NOMO-1 treated with dmso at 0.1 percent for 144 hours (cell line): ENCODE results near the gene PDE9A.

Experiments
- DNase-seq: peaks from one replicate; lab custom pipeline; 2025; ENCODE audit not compliant: unreplicated experiment; lab: John Stamatoyannopoulos, UW

Gene PDE9A

DNA sequence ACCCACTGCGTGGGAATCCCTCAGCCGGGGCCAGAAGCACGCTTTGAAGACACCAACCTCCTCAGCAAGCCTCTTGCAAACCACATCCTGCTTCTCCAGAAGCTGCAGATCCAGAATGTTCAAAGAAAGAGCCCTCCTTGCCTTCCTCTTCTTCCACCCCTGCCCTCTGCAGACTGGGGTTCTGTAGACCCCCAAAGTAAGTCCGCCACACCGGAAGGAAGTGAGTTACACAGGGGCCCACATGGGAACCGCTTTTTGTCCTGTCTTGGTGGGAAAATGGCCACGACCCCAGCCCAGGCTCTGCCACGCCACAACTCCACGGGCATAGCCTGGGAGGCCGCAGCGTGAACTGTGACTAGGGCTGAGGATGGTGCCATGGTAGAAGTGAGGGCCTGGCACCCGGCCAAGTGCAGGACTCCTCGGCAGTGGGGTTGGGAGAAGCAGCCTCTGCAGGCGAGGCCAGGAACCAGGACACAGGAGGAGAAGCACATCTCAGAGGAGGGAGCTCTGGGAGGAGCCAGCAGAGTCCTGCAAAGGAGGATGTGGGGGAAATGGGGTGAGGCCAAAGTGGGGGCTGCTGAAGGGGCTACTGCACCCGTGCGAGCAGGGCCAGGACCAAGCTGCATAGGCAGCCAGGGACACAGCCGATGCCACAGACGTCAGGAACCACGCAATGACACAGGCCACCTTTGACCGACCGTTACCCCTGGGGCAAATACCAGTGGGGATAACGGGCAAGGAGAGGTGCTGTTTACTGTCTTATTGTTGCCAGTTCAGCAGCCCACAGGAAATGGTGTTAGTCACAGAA is 30.9 kb downstream of the PDE9A start:
- no peak for DNase-seq

DNA sequence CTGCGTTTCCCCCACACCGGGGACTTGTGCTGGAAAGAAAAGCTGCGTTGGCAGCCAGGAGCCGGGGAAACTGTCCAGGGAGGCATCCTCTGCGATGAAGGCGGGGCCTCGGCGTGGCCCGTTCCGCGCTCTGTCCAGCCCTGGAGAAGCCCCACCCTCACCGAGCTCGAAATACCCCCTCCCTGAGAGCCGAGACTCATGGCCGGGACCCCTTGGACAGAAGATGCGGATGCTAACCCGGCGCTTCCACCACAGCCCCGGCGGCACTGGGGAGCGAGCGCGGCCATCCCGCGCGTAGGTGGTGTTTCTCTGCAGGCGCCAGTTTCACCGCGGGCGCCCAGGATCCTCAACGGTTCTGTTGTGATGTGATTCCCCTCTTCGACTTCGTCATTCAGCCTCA is 31.6 kb downstream of the PDE9A start:
- no peak for DNase-seq

GRCh38 chr21:42685954-42686500 is 32.6 kb downstream of the PDE9A start:
- no peak for DNase-seq

DNA sequence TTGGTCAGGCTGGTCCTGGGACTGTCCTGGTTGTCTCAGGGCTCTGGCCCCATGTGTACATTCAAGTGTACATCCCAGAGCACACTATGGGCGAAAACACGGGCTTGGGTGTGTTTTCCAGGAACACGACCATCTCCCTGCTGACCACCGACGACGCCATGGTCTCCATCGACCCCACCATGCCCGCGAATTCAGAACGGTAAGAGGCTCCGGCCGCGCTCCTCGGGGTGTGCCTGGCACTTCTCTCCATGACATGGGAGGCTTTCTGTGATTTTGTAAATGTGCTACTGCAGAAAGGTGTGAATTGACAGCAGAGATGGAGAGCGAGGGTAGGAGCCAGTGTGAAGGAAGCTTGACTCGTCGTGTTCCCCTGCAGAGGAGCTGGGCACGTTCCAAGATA is 34.4 kb downstream of the PDE9A start:
- no peak for DNase-seq

DNA sequence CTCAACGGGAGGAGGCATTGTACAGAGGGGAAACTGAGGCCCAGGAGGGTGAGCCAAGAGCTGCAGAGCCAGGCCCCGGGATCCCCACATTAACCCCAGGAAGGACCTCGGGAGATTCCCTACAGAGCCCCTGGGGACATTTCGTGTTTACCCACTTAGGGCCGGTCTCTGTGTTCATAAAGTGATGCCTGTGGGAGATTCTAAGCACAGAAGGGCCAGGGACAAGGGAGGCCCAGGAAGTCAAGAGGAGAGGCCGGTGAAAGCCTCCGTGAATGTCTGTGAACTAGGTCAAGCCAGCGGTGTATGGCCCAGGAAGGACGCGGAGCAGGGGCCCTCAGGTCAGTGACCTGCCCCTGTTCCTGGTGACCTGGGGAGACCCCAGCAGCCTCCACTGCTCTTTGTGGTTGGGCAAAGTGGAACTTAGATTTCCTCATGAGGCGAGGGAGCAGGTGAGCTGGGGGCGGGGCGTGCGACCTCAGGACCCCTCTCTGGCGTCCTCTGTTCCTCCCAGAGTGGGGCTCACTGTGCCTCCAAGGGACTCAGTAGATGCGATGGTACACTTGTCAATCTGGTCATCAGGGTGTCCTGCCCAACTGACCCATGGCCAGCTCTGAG is 34.9 kb downstream of the PDE9A start:
- DNase-seq: no peak

- DNase-seq: no peak
Observed at GRCh38 chr21:42688841-42689371, 35.5 kb downstream of the PDE9A start.

- DNase-seq: no peak
Observed at GRCh38 chr21:42690586-42690985, 37.2 kb downstream of the PDE9A start.

GRCh38 chr21:42691901-42692559 is 38.6 kb downstream of the PDE9A start:
- no peak for DNase-seq

DNA sequence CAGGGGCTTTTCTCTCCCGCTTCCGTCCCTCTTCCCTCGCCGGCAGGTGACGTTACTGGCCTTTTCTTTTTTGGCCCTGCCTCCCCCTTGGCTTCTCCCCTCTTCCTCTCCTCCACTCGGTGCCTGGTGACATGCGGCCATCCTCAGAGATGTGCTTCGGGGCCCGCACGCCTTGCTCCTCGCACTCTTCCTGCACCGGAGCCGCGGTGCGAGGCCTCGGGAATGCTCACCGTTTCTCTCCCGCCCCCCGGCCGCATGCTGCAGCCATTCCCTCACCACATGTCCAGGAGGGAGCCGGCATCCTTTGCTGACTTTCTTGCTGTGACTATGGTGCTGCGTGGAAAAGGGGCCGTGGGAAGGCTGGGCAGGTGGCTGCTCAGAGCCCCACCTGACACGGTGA is 39.3 kb downstream of the PDE9A start:
- no peak for DNase-seq

DNA sequence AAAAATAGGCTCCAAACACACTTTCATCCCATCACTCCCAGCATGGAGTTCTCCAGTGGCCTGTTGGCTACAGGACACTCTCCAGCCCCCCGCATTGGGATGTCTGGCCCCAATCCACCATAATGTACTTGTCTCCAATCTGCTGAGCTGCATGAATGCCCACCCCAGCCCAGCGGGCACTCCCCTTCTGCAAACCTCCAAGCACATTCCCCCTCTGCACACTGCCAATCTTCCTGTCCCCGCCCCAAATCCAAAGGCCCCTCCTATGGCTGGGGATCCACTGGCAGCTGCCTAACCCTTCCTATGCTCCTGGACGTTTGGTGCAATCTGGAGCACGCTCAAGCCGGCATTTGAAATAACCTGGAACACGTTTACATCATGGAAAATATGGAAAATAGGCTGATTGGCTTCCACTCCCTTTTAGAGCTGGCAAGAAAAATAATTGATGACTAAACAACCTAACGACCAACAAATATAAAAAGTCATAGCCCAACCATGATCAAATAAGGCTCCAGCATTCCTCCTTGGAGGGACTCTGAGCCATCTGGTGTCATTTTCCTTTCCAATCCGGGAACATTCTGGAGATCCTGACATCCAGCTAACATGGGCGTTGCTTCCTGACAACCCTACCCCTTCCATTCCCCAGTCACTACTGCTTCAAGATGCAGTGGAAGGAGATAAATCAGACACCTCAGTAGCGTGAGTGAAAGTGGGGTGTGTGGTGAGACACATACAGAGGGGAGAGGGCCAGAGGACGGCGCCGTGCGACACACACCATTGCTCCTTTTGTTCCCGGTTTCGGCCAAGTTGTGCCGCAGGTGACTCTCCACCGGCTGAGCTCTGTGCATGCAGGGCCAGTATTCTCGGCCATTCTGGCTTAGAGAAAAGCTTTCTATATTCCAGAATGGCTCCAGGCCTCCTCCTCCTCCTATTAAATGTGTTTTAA is 41.6 kb downstream of the PDE9A start:
- no peak for DNase-seq

DNA sequence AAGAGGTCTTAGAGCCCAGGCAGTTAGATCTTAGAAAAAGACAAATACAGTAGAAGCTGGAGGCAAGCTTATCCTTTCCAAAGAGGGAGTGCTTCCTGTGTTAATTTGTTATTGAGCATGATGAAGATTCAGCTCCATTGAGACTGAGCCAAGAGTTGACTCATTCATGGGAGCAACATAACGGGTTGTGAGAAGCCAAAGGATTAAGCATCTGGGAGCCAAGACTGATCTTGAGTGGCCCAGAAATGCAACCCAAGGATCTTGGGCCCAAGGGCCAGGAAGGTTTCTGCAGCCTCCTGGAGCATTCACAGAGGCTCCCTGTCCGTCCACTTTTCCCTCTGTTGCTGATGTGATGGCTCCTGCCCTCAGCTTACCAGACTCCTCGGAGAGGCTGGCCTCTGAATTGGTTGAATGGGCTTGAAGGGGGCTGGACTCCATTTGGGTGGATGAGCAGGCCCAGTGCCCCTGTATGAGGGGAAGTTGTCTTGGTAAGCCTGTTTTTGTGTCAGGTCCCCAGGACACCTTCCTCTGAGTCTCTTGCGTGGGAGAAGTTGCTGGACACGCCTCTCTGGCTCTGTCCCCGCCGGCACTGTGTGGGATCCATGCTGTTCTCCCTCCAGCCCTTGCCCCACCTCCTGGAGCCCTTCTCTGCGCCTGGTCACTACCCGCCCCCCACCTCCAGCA is 42.4 kb downstream of the PDE9A start:
- no peak for DNase-seq

- DNase-seq: no peak
Observed at GRCh38 chr21:42696501-42697040, 43.1 kb downstream of the PDE9A start.

- no peak for DNase-seq
Observed at GRCh38 chr21:42698733-42699132, 45.3 kb downstream of the PDE9A start.

- DNase-seq: no peak
Observed at GRCh38 chr21:42699196-42699595, 45.8 kb downstream of the PDE9A start.

- no peak for DNase-seq
Observed at GRCh38 chr21:42701706-42702456, 48.5 kb downstream of the PDE9A start.

DNA sequence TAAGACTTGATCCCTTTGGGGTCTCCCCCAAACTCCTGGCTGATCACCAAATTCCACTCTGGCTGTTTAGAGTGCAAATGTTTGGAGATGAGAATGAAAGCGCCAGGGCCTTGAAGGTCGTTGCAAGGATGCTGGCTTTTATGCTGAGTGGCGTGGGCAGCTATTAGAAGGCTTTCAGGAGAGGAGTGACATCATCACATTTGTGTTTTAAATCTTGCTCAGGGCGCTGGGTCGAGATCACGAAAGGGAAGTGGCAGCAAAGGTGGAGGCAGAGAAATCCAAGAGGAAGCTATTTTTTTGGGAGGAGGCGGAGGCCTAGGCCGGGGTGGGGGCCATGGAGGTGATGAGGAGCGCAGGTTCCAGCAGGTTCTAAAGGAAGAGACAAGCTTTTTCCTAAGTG is 49.3 kb downstream of the PDE9A start:
- DNase-seq: no peak

DNA sequence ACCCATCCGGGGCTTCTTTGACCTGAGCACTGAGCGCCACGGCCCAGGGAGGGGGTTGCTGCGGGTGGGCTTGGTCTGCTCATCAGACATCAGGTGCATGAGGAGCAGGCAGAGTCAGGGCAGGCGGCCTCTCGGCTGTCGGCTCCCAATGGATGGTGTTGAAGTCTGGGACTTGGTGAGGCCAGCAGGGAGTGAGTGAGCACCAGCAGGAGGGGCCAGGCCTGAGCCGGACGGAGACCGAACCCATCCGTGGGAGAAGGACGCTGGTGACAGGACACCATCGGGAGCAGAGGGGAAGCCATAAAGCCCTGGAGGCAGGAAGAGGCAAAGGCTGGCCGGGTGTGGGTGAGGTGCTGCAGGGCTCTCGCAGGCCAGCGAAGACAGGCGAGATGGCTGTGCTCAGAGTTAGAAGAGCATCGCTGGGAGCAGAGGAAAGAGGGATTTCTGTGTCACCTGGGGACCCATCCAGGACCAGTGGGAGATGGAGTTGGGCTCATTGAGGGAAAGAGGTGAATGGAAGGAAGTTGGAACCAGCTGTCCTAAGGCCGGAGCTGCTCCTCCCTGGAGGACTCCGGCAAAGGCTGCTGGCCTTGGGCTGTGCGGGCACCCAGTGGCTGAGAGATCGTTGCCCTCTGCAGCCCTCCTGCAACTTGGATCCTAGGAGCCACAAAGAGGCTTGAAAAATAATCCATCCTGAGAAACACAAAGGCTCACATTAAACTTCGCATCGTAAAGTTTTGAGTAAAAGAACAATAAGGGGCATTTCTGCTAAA is 49.9 kb downstream of the PDE9A start:
- no peak for DNase-seq

DNA sequence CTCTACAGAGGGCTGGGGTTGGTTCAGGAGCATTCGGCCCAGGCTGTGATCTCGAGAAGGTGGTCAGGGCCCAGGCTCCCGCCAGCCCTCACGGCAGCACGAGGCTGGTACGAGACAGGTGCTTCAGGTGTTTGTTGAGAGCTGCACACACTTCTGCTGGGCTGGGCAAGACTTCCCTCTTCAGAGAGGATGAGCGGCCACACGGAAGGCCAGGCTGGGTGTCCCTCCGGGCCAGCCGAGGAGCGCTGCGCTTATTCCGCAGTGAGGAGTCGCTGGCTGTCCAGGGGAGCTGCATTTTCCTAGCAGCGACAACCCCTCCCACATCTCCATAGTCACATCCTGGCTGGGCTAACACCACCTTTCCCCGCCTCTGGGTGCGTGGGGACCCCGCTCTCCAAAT is 50.5 kb downstream of the PDE9A start:
- DNase-seq: no peak
